CD14-positive monocyte (primary cell): ENCODE data around the gene SFXN2. TPM values are rescaled to one million over a fixed set of nuclear protein-coding genes. Genes with fewer than 3 reads are reported as not detected.

Source experiments
- DNase-seq, 3 donors: peaks; one replicate each; pipeline ENCODE4 v3.0.0-alpha.2; 2011 to 2022
- H2AFZ ChIP-seq: 2 replicates; pipeline ENCODE4 v1.6.0; 2012; ENCODE audit warnings: mild to moderate bottlenecking, low read depth, low read length, inconsistent platforms; ENCODE audit not compliant: insufficient read depth, poor library complexity, severe bottlenecking
- H3K27ac ChIP-seq, 2 donors: 1 replicate in 1 of 2; 2 replicates in 1 of 2; pipeline ENCODE4 v1.5.1; 2012 to 2013; ENCODE audit warnings: low read length in 2 of 2, control low read depth in 1 of 2, inconsistent platforms in 1 of 2, low read depth in 1 of 2, mild to moderate bottlenecking in 1 of 2
- H3K27me3 ChIP-seq, 2 donors: one replicate each; pipeline versions ENCODE4 v1.6.0 to v1.6.1; 2011 to 2013; ENCODE audit warnings: low read length in 2 of 2; ENCODE audit not compliant: control insufficient read depth in 2 of 2, insufficient read depth in 2 of 2
- H3K36me3 ChIP-seq, 2 donors: replicated peaks in 1 of 2; 1 replicate in 1 of 2; 2 replicates in 1 of 2; pipeline versions ENCODE4 v1.5.1 to v1.6.1; 2012 to 2013; ENCODE audit warnings: low read length in 2 of 2, control low read depth in 1 of 2, inconsistent platforms in 1 of 2, mild to moderate bottlenecking in 1 of 2; ENCODE audit not compliant: insufficient read depth in 2 of 2, control insufficient read depth in 1 of 2
- H3K4me1 ChIP-seq, 2 donors: 1 replicate in 1 of 2; 2 replicates in 1 of 2; pipeline versions ENCODE4 v1.5.1 to v1.6.1; 2012 to 2013; ENCODE audit warnings: low read length in 2 of 2, control low read depth in 1 of 2, inconsistent platforms in 1 of 2, mild to moderate bottlenecking in 1 of 2, moderate library complexity in 1 of 2; ENCODE audit not compliant: insufficient read depth in 2 of 2, control insufficient read depth in 1 of 2
- H3K4me2 ChIP-seq: replicated peaks from 2 replicates; pipeline ENCODE3; 2012; ENCODE audit warnings: low read length, moderate library complexity, mild to moderate bottlenecking; ENCODE audit not compliant: poor library complexity, severe bottlenecking; ENCODE audit errors: extremely low read depth
- H3K4me3 ChIP-seq, 3 experiments: fragments of 200-600 bp in 1 of 3; sonication (generic) in 1 of 3; replicated peaks in 1 of 3; 1 replicate in 2 of 3; 2 replicates in 1 of 3; pipeline ENCODE4 v1.5.1; 2011 to 2013; ENCODE audit warnings: low read length in 3 of 3, mild to moderate bottlenecking in 3 of 3, control low read depth in 2 of 3, low read depth in 2 of 3, inconsistent platforms in 1 of 3, moderate library complexity in 1 of 3
- H3K79me2 ChIP-seq: 2 replicates; pipeline ENCODE4 v1.6.0; 2012; ENCODE audit warnings: mild to moderate bottlenecking, control low read depth, inconsistent platforms, low read length, moderate library complexity; ENCODE audit not compliant: insufficient read depth
- H3K9ac ChIP-seq: 2 replicates; pipeline ENCODE4 v1.6.0; 2017; ENCODE audit warnings: low read length, mild to moderate bottlenecking; ENCODE audit not compliant: insufficient read depth, poor library complexity, severe bottlenecking
- H3K9me3 ChIP-seq, 2 donors: replicated peaks in 1 of 2; 1 replicate in 1 of 2; 2 replicates in 1 of 2; pipeline versions ENCODE4 v1.5.1 to v1.6.1; 2012 to 2013; ENCODE audit warnings: low read length in 2 of 2, control low read depth in 1 of 2; ENCODE audit not compliant: control insufficient read depth in 1 of 2, insufficient read depth in 1 of 2
- H4K20me1 ChIP-seq: 2 replicates; pipeline ENCODE4 v1.6.0; 2012; ENCODE audit warnings: mild to moderate bottlenecking, low read length, control low read depth, moderate library complexity; ENCODE audit not compliant: insufficient read depth
- H3K27ac Mint-ChIP-seq, 7 donors: one replicate each; pipeline ENCODE4 v1.8.0; 2020; ENCODE audit warnings: mild to moderate bottlenecking in 7 of 7, mixed read lengths in 7 of 7, moderate library complexity in 6 of 7, inconsistent platforms in 2 of 7
- H3K27me3 Mint-ChIP-seq, 3 donors: one replicate each; pipeline ENCODE4 v1.8.0; 2021 to 2022; ENCODE audit warnings: low read depth in 3 of 3, mild to moderate bottlenecking in 3 of 3, mixed read lengths in 3 of 3, moderate library complexity in 3 of 3, inconsistent platforms in 1 of 3
- H3K36me3 Mint-ChIP-seq, 2 donors: one replicate each; pipeline ENCODE4 v1.8.0; 2020; ENCODE audit warnings: mixed read lengths in 2 of 2, inconsistent platforms in 1 of 2, mild to moderate bottlenecking in 1 of 2
- H3K4me1 Mint-ChIP-seq: one replicate; pipeline ENCODE4 v1.8.0; 2020; ENCODE audit warnings: mild to moderate bottlenecking, mixed read lengths
- H3K4me3 Mint-ChIP-seq, 2 donors: one replicate each; pipeline ENCODE4 v1.8.0; 2020; ENCODE audit warnings: mild to moderate bottlenecking in 2 of 2, mixed read lengths in 2 of 2, moderate library complexity in 1 of 2
- H3K9me3 Mint-ChIP-seq, 7 donors: one replicate each; pipeline ENCODE4 v1.8.0; 2020 to 2022; ENCODE audit warnings: mixed read lengths in 7 of 7, mild to moderate bottlenecking in 6 of 7, moderate library complexity in 6 of 7, inconsistent platforms in 2 of 7
- WGBS: methylation state at CpG from one replicate; pipeline ENCODE4 v1.1.5; 2013; ENCODE audit warnings: missing lambda C conversion rate; ENCODE audit not compliant: insufficient coverage; 5-methylcytosine and 5-hydroxymethylcytosine counted together
- intact Hi-C, 2 donors: fragments of 100-400 bp; cut with micrococcal nuclease; formaldehyde crosslinking; loops; one replicate each; pipeline versions ENCODE4 v1.15.0 to v1.15.1; 2023
- polyA plus RNA-seq, 3 donors: library from polyadenylated mRNA; depleted of rRNA in 1 of 3; unstranded in 2 of 3; stranded (reverse) in 1 of 3; fragments of 300-500 nt in 2 of 3; fragments of >200 nt in 1 of 3; fragmentation: Illumina TruSeq in 2 of 3; gene quantifications; 1 replicate in 2 of 3; 2 replicates in 1 of 3; pipeline ENCODE4 v1.2.3, GENCODE V29; 2012 to 2021
- TF ChIP-seq, protein P1 (sequence below): fragments of 200-600 bp; IDR thresholded peaks from one replicate; pipeline ENCODE4 v1.8.0; 2022; ENCODE audit warnings: antibody characterized with exemption, mild to moderate bottlenecking

The SFXN2 gene
- polyA plus RNA-seq, 3 donors, result 1.3 to 2.0 (median 1.8) TPM

DNA sequence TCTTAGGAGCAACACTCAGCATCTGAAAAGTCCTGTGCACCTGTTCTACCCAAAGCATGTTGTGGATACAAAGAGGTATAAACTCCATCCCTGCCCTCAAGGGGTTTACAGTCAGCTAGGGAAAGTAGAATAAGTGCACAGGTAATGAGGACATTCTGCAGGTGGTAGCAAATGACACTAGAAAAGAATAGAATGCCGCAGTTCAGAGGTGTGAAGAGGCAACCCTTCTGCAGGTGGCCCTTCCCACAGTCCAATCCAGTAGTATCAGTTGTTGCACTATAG lies 66.0 kb downstream of the SFXN2 start:
- H3K4me3 Mint-ChIP-seq, result no peak overlapping the region
- peaks cover 55 to 62% of the 10 kb centered on the region in 2 donors for H3K4me1 ChIP-seq
- DNase-seq, result no peak
- no peak overlapping the region for H2AFZ ChIP-seq
- peaks cover 29 to 55% of the 10 kb centered on the region in 2 donors for H3K36me3 Mint-ChIP-seq
- H3K4me1 Mint-ChIP-seq, result peaks cover 62% of the 10 kb centered on the region
- TF ChIP-seq, protein P1, sequence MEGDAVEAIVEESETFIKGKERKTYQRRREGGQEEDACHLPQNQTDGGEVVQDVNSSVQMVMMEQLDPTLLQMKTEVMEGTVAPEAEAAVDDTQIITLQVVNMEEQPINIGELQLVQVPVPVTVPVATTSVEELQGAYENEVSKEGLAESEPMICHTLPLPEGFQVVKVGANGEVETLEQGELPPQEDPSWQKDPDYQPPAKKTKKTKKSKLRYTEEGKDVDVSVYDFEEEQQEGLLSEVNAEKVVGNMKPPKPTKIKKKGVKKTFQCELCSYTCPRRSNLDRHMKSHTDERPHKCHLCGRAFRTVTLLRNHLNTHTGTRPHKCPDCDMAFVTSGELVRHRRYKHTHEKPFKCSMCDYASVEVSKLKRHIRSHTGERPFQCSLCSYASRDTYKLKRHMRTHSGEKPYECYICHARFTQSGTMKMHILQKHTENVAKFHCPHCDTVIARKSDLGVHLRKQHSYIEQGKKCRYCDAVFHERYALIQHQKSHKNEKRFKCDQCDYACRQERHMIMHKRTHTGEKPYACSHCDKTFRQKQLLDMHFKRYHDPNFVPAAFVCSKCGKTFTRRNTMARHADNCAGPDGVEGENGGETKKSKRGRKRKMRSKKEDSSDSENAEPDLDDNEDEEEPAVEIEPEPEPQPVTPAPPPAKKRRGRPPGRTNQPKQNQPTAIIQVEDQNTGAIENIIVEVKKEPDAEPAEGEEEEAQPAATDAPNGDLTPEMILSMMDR, result no peak
- H3K9me3 Mint-ChIP-seq, result peaks cover 0 to 2% (median 0%) of the 10 kb centered on the region in 7 donors
- no peak overlapping the region for H3K4me3 ChIP-seq
- no peaks in the 10 kb centered on the region for H3K27me3 ChIP-seq
- H3K9ac ChIP-seq, result no peak overlapping the region
- H3K36me3 ChIP-seq, result peaks cover 6 to 35% of the 10 kb centered on the region in 2 donors
- H3K27me3 Mint-ChIP-seq, result peaks cover 0 to 1% (median 0%) of the 10 kb centered on the region in 3 donors
- H3K79me2 ChIP-seq, result peaks cover 96% of the 10 kb centered on the region
- no peak overlapping the region for H3K4me2 ChIP-seq
- H3K27ac Mint-ChIP-seq, result peak overlapping the region in 2 of 7 donors; percentile 15 to 53
- WGBS, result no CpG with 5 or more reads among the region's 1 CpG
- H4K20me1 ChIP-seq, result peaks cover 52% of the 10 kb centered on the region
- no peaks in the 10 kb centered on the region for H3K9me3 ChIP-seq
- intact Hi-C loops, result no loop called here
- H3K27ac ChIP-seq, result no peak overlapping the region

DNA sequence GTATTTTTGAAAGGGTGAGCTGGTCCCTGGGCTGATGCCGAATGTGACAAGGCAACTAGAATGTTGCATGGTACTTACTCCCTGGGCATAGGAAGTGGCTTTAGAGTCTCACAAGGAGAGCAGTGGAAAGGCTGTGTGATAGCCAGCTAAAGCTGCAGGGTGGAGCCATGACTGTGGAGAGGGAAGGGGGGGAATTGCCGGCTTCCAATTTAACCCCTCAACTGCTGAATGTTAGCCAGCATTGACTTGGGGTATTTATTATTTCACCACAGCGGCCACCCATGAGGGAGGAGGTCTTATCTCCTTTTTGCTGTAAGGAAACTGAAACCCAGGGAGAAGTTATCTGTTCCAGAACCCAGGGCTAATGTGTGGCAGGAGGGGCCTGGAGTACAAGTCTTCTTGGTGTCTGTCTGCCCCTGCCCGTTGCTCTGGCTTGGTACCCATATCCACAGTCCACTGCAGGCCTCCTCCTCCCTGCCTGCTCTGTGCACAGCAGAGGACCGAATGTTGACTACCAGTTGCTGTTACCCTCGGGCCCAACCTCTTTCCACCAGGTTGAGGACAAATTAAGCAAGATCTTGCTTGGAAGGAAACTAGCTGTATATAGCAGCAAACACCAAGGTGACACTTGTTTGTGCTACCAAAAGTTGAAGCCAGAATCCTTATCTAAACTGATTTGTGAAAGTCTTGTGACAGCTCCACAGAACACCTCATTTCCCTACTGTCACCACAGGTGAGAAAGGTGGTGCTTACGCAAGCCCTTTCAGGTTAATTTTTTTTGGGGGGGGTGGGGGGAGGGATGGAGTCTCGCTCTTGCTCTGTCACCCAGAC lies 66.9 kb downstream of the SFXN2 start:
- Histone ChIP-seq H3K27me3 (no peaks in the 10 kb centered on the region), H3K4me2 (no peak overlapping the region), H3K36me3 (peaks cover 6 to 35% of the 10 kb centered on the region in 2 donors), H3K4me1 (peaks cover 54 to 62% of the 10 kb centered on the region in 2 donors), H3K27ac (peak overlapping the region in 1 of 2 donors; percentile 38), H3K9ac (no peak overlapping the region), H3K79me2 (peaks cover 96% of the 10 kb centered on the region), H3K4me3 (no peak overlapping the region), H2AFZ (no peak overlapping the region), H4K20me1 (peaks cover 48% of the 10 kb centered on the region), H3K9me3 (no peaks in the 10 kb centered on the region)
- H3K9me3 Mint-ChIP-seq, result peaks cover 0 to 2% (median 0%) of the 10 kb centered on the region in 7 donors
- no peak for DNase-seq
- intact Hi-C loops, result no loop called here
- H3K4me3 Mint-ChIP-seq, result no peak overlapping the region
- TF ChIP-seq, protein P1, result no peak
- WGBS, result 45% methylated on average over 4 of the region's 8 CpGs
- H3K27me3 Mint-ChIP-seq, result peaks cover 0 to 1% (median 0%) of the 10 kb centered on the region in 3 donors
- peaks cover 30 to 52% of the 10 kb centered on the region in 2 donors for H3K36me3 Mint-ChIP-seq
- peaks cover 62% of the 10 kb centered on the region for H3K4me1 Mint-ChIP-seq
- H3K27ac Mint-ChIP-seq, result peak overlapping the region in 6 of 7 donors; percentile 15 to 86 (median 62)
